HG03565 (cell line): ENCODE results near the gene KCNMA1.

Source experiments
- ATAC-seq: cut with Tn5 transposase; IDR thresholded peaks from one replicate; pipeline ENCODE4 v1.9.1; 2021; ENCODE audit warnings: mild to moderate bottlenecking, moderate library complexity; ENCODE audit not compliant: unreplicated experiment

The KCNMA1 gene

GRCh38 chr10:77513781-77514331 lies 123.8 kb downstream of the KCNMA1 start:
- ATAC-seq: no peak

GRCh38 chr10:77513220-77513619 lies 124.4 kb downstream of the KCNMA1 start:
- no peak for ATAC-seq

- no peak for ATAC-seq
Observed at GRCh38 chr10:77512219-77512578, 125.4 kb downstream of the KCNMA1 start.

- ATAC-seq: no peak
Observed at GRCh38 chr10:77511498-77512218, 126.0 kb downstream of the KCNMA1 start.

GRCh38 chr10:77510695-77511094 lies 126.9 kb downstream of the KCNMA1 start:
- ATAC-seq: no peak

GRCh38 chr10:77510294-77510693 lies 127.3 kb downstream of the KCNMA1 start:
- no peak for ATAC-seq

GRCh38 chr10:77509391-77509790 lies 128.2 kb downstream of the KCNMA1 start:
- ATAC-seq: no peak

- ATAC-seq: no peak
Observed at GRCh38 chr10:77507291-77507880, 130.2 kb downstream of the KCNMA1 start.

GRCh38 chr10:77506517-77507200 lies 130.9 kb downstream of the KCNMA1 start:
- ATAC-seq: no peak

GRCh38 chr10:77505431-77506334 lies 131.9 kb downstream of the KCNMA1 start:
- ATAC-seq: no peak

GRCh38 chr10:77504873-77505257 lies 132.7 kb downstream of the KCNMA1 start:
- no peak for ATAC-seq

GRCh38 chr10:77504196-77504872 lies 133.3 kb downstream of the KCNMA1 start:
- no peak for ATAC-seq

- no peak for ATAC-seq
Observed at GRCh38 chr10:77501846-77502261, 135.8 kb downstream of the KCNMA1 start.

- no peak for ATAC-seq
Observed at GRCh38 chr10:77501152-77501845, 136.3 kb downstream of the KCNMA1 start.

GRCh38 chr10:77500754-77501151 lies 136.9 kb downstream of the KCNMA1 start:
- peak; percentile 80 for ATAC-seq

- no peak for ATAC-seq
Observed at GRCh38 chr10:77498829-77499228, 138.8 kb downstream of the KCNMA1 start.

GRCh38 chr10:77498210-77498609 lies 139.4 kb downstream of the KCNMA1 start:
- ATAC-seq: no peak

GRCh38 chr10:77497748-77498147 lies 139.9 kb downstream of the KCNMA1 start:
- no peak for ATAC-seq

GRCh38 chr10:77496941-77497420 lies 140.6 kb downstream of the KCNMA1 start:
- ATAC-seq: no peak
